H9 (cell line): Measurements from ENCODE around the gene GALNT16. TPM values are rescaled to one million over a fixed set of nuclear protein-coding genes. Genes with fewer than 3 reads are reported as not detected.

ENCODE experiments used
- DNase-seq: peaks from one replicate; pipeline ENCODE4 v3.0.0-alpha.2; 2017
- H2AFZ ChIP-seq: one replicate; pipeline ENCODE4 v1.6.1; 2013; ENCODE audit warnings: mild to moderate bottlenecking, low read length, control low read depth, moderate library complexity
- H2AK5ac ChIP-seq: 2 replicates; pipeline ENCODE4 v1.6.1; 2013; ENCODE audit warnings: low read length, control low read depth, mixed read lengths; ENCODE audit not compliant: insufficient read length
- H2BK120ac ChIP-seq: one replicate; pipeline ENCODE4 v1.6.1; 2013; ENCODE audit warnings: low read depth, mild to moderate bottlenecking, low read length, control low read depth, inconsistent platforms; ENCODE audit not compliant: poor library complexity, severe bottlenecking
- H2BK12ac ChIP-seq: 2 replicates; pipeline ENCODE4 v1.6.1; 2013; ENCODE audit warnings: low read length, control low read depth, mixed read lengths, low read depth; ENCODE audit not compliant: insufficient read length
- H2BK15ac ChIP-seq: 2 replicates; pipeline ENCODE4 v1.6.1; 2013; ENCODE audit warnings: low read depth, low read length, control low read depth
- H2BK20ac ChIP-seq: one replicate; pipeline ENCODE4 v1.6.1; 2013; ENCODE audit warnings: low read depth, mild to moderate bottlenecking, low read length, control low read depth, inconsistent platforms; ENCODE audit not compliant: poor library complexity, severe bottlenecking
- H2BK5ac ChIP-seq: 2 replicates; pipeline ENCODE4 v1.6.1; 2013; ENCODE audit warnings: low read length, control low read depth, mixed read lengths; ENCODE audit not compliant: insufficient read length
- H3K14ac ChIP-seq: 2 replicates; pipeline ENCODE4 v1.6.1; 2013; ENCODE audit warnings: low read length, control low read depth; ENCODE audit not compliant: insufficient read depth
- H3K18ac ChIP-seq: 2 replicates; pipeline ENCODE4 v1.6.1; 2013; ENCODE audit warnings: low read depth, mild to moderate bottlenecking, mixed read lengths, low read length, control low read depth; ENCODE audit not compliant: insufficient read length
- H3K23ac ChIP-seq: 2 replicates; pipeline ENCODE4 v1.6.1; 2013; ENCODE audit warnings: low read length, control low read depth, mixed read lengths, low read depth; ENCODE audit not compliant: insufficient read length
- H3K23me2 ChIP-seq: 2 replicates; pipeline ENCODE4 v1.6.1; 2013; ENCODE audit warnings: low read depth, mild to moderate bottlenecking, mixed read lengths, low read length, control low read depth; ENCODE audit not compliant: insufficient read length, poor library complexity, severe bottlenecking
- H3K27ac ChIP-seq: 2 replicates; pipeline ENCODE4 v1.5.1; 2013; ENCODE audit warnings: low read length, control low read depth, mixed read lengths, low read depth; ENCODE audit not compliant: insufficient read length
- H3K27me3 ChIP-seq: 2 replicates; pipeline ENCODE4 v1.6.1; 2013; ENCODE audit warnings: low read length, control low read depth, inconsistent platforms; ENCODE audit not compliant: insufficient read depth
- H3K4ac ChIP-seq: 2 replicates; pipeline ENCODE4 v1.6.1; 2013; ENCODE audit warnings: low read depth, mild to moderate bottlenecking, control low read depth, inconsistent platforms, low read length, moderate library complexity
- H3K4me1 ChIP-seq: 2 replicates; pipeline ENCODE4 v1.6.1; 2013; ENCODE audit warnings: low read length, control low read depth, inconsistent platforms; ENCODE audit not compliant: insufficient read depth
- H3K4me2 ChIP-seq: 2 replicates; pipeline ENCODE4 v1.6.1; 2013; ENCODE audit warnings: low read length, control low read depth, mixed read lengths; ENCODE audit not compliant: insufficient read length, insufficient read depth
- H3K56ac ChIP-seq: 2 replicates; pipeline ENCODE4 v1.6.1; 2013; ENCODE audit warnings: low read depth, mild to moderate bottlenecking, mixed read lengths, low read length, control low read depth; ENCODE audit not compliant: insufficient read length
- H3K79me1 ChIP-seq: 2 replicates; pipeline ENCODE4 v1.6.1; 2013; ENCODE audit warnings: low read depth, mild to moderate bottlenecking, moderate library complexity, low read length, control low read depth, inconsistent platforms; ENCODE audit not compliant: insufficient read depth, poor library complexity, severe bottlenecking
- H3K79me2 ChIP-seq: 2 replicates; pipeline ENCODE4 v1.6.1; 2013; ENCODE audit warnings: low read length, control low read depth, inconsistent platforms; ENCODE audit not compliant: insufficient read depth
- H3K9ac ChIP-seq: 2 replicates; pipeline ENCODE4 v1.6.1; 2013; ENCODE audit warnings: low read length, control low read depth, mixed read lengths; ENCODE audit not compliant: insufficient read length; ENCODE audit errors: extremely low read depth
- H3K9me3 ChIP-seq: one replicate; pipeline ENCODE4 v1.6.1; 2013; ENCODE audit warnings: low read depth, low read length, inconsistent platforms; ENCODE audit not compliant: control insufficient read depth
- H3T11ph ChIP-seq: one replicate; pipeline ENCODE4 v1.6.1; 2013; ENCODE audit warnings: mild to moderate bottlenecking, low read length, control low read depth, inconsistent platforms
- H4K20me1 ChIP-seq: one replicate; pipeline ENCODE4 v1.6.1; 2013; ENCODE audit not compliant: control insufficient read depth, insufficient read length, insufficient read depth
- H4K5ac ChIP-seq: 2 replicates; pipeline ENCODE4 v1.6.1; 2013; ENCODE audit warnings: low read depth, mild to moderate bottlenecking, mixed read lengths, low read length, control low read depth; ENCODE audit not compliant: insufficient read length
- H4K8ac ChIP-seq: replicated peaks from 2 replicates; pipeline ENCODE4 v1.6.1; 2013; ENCODE audit warnings: low read length, control low read depth, mixed read lengths, low read depth; ENCODE audit not compliant: insufficient read length
- H4K91ac ChIP-seq: 2 replicates; pipeline ENCODE4 v1.6.1; 2013; ENCODE audit warnings: low read depth, mild to moderate bottlenecking, moderate library complexity, mixed read lengths, low read length, control low read depth; ENCODE audit not compliant: insufficient read length
- H3K27ac Mint-ChIP-seq, 3 experiments: 2 replicates in 2 of 3; 3 replicates in 1 of 3; pipeline ENCODE4 v1.8.0; 2020 to 2021; ENCODE audit warnings: mixed read lengths in 3 of 3, mild to moderate bottlenecking in 1 of 3, moderate library complexity in 1 of 3
- H3K27me3 Mint-ChIP-seq: 2 replicates; pipeline ENCODE4 v1.8.0; 2021; ENCODE audit warnings: low read depth, mild to moderate bottlenecking, moderate library complexity, mixed read lengths
- H3K36me3 Mint-ChIP-seq, 3 experiments: 2 replicates in 2 of 3; 3 replicates in 1 of 3; pipeline ENCODE4 v1.8.0; 2020 to 2021; ENCODE audit warnings: low read depth in 3 of 3, mixed read lengths in 3 of 3; ENCODE audit not compliant: insufficient read depth in 1 of 3
- H3K4me1 Mint-ChIP-seq, 2 experiments: 2 replicates each; pipeline ENCODE4 v1.8.0; 2020; ENCODE audit warnings: mixed read lengths in 2 of 2
- H3K4me3 Mint-ChIP-seq, 2 experiments: 2 replicates in 1 of 2; 3 replicates in 1 of 2; pipeline ENCODE4 v1.8.0; 2020 to 2021; ENCODE audit warnings: mild to moderate bottlenecking in 2 of 2, mixed read lengths in 2 of 2, moderate library complexity in 1 of 2
- H3K9me3 Mint-ChIP-seq, 2 experiments: 2 replicates in 1 of 2; 3 replicates in 1 of 2; pipeline ENCODE4 v1.8.0; 2020; ENCODE audit warnings: mild to moderate bottlenecking in 2 of 2, mixed read lengths in 2 of 2, moderate library complexity in 1 of 2
- CTCF ChIP-seq: fragments of 200-600 bp; sonication (generic); conservative IDR thresholded peaks from 3 replicates; pipeline ENCODE4 v1.8.0; 2021; ENCODE audit warnings: antibody characterized with exemption, mild to moderate bottlenecking
- WGBS: extraction: QIAGEN DNeasy Blood & Tissue Kit; methylation state at CpG from one replicate; pipeline ENCODE4 v1.1.7; 2013; ENCODE audit warnings: missing lambda C conversion rate, low lambda C conversion rate, mixed read lengths; ENCODE audit not compliant: insufficient read length; ENCODE audit errors: extremely low coverage; 5-methylcytosine and 5-hydroxymethylcytosine counted together
- total RNA-seq: library from RNA; stranded (reverse); gene quantifications from 2 replicates; pipeline ENCODE4 v1.2.1, GENCODE V29; 2021

The GALNT16 gene
- total RNA-seq, 1 experiment from 2014 or later: 2.3 TPM

GRCh38 chr14:69315301-69315700, 55.3 kb downstream of the GALNT16 start:
- H3K23ac ChIP-seq: no peak overlapping the region
- no peak overlapping the region for H2AFZ ChIP-seq
- H2BK12ac ChIP-seq: no peak overlapping the region
- no peak overlapping the region for H3K4ac ChIP-seq
- no peaks in the 10 kb centered on the region for H4K20me1 ChIP-seq
- peaks cover 0 to 5% (median 0%) of the 10 kb centered on the region in 3 experiments; a peak in 1 of 7 replicates for H3K36me3 Mint-ChIP-seq
- no peak overlapping the region for H4K91ac ChIP-seq
- H3K27me3 Mint-ChIP-seq: no peaks in the 10 kb centered on the region; the same call in none of the 2 replicates
- no peaks in the 10 kb centered on the region for H3K79me2 ChIP-seq
- H3K27ac ChIP-seq: no peak overlapping the region
- no peak overlapping the region for H4K8ac ChIP-seq
- H3K27ac Mint-ChIP-seq: no peak overlapping the region
- H3K4me1 Mint-ChIP-seq: peaks cover 22 to 31% of the 10 kb centered on the region in 2 experiments
- no peak for TF ChIP-seq CTCF
- no peak overlapping the region for H2AK5ac ChIP-seq
- no peaks in the 10 kb centered on the region for H3K79me1 ChIP-seq
- H2BK120ac ChIP-seq: no peak overlapping the region
- no peak overlapping the region for H3T11ph ChIP-seq
- no peak overlapping the region for H2BK20ac ChIP-seq
- no peak overlapping the region for H3K18ac ChIP-seq
- no peaks in the 10 kb centered on the region for H3K9me3 ChIP-seq
- no peak overlapping the region for H3K4me3 Mint-ChIP-seq
- DNase-seq: no peak
- H2BK5ac ChIP-seq: no peak overlapping the region
- H3K4me2 ChIP-seq: no peak overlapping the region
- no peaks in the 10 kb centered on the region for H3K23me2 ChIP-seq
- H3K9ac ChIP-seq: no peak overlapping the region
- H3K56ac ChIP-seq: no peak overlapping the region
- no peak overlapping the region for H2BK15ac ChIP-seq
- WGBS: no CpG with 5 or more reads among the region's 4 CpGs
- H3K27me3 ChIP-seq: no peaks in the 10 kb centered on the region
- H3K14ac ChIP-seq: no peak overlapping the region
- peaks cover 9% of the 10 kb centered on the region; the same call in 1 of the 2 replicates for H3K4me1 ChIP-seq
- H3K9me3 Mint-ChIP-seq: peaks cover 0 to 4% of the 10 kb centered on the region in 2 experiments; a peak in 1 of 5 replicates
- H4K5ac ChIP-seq: no peak overlapping the region
